ENCODE results near the gene LDHA.

DNA sequence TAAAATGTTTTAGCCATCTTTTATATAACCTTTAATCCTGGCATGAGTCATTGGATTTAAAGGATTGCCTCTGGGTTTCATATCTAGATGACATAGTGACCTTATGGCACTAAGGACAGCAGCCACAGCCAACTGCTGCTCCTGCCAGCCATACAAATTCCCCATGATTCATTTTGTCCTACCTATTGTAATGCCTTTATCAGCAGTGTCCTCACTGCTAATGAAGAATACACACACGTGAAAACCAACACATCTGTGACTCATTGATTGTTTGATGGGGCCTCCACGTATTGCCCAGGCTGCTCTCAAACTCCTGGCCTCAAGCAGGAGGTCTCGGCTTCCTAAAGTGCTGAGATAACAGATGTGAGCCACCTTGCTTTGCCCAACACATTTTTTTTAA lies 63.1 kb downstream of the LDHA start:
- TF ChIP-seq EZH2 (IDR thresholded peaks at IDR 0.05) (no peak), FOXP2 (optimal IDR thresholded peaks at IDR 0.05; ENCODE audit: control extremely low read depth, extremely low read length, insufficient read depth) (no peak)

Measured in SK-N-MC (cell line).